Neural cell (in vitro differentiated cells): ENCODE results near the gene SLC25A21. TPM values are rescaled to one million over a fixed set of nuclear protein-coding genes. Genes with fewer than 3 reads are reported as not detected.

Source experiments
- H2AFZ ChIP-seq: fragments of 200-600, 300-800 bp; sonication (generic), shearing (Covaris generic); 2 replicates; pipeline ENCODE4 v1.6.0; 2014; ENCODE audit warnings: low read depth, mild to moderate bottlenecking, antibody characterized with exemption, low read length, moderate library complexity
- H3F3A ChIP-seq: fragments of 200-600 bp; shearing (Covaris generic); 2 replicates; pipeline ENCODE4 v1.6.1; 2016; ENCODE audit warnings: mild to moderate bottlenecking, moderate library complexity, mixed read lengths, antibody characterized with exemption, low read length; ENCODE audit not compliant: insufficient read depth, poor library complexity, severe bottlenecking
- H3K27ac ChIP-seq: fragments of 200-600, 300-800 bp; sonication (generic), shearing (Covaris generic); 2 replicates; pipeline ENCODE4 v1.5.1; 2014; ENCODE audit warnings: mild to moderate bottlenecking, low read length, moderate library complexity
- H3K27me3 ChIP-seq: fragments of 300-800, 200-600 bp; sonication (generic), shearing (Covaris generic); 2 replicates; pipeline ENCODE4 v1.6.0; 2014; ENCODE audit warnings: mild to moderate bottlenecking, low read depth, low read length, moderate library complexity; ENCODE audit not compliant: insufficient read depth
- H3K36me3 ChIP-seq: fragments of 300-800, 200-600 bp; sonication (generic), shearing (Covaris generic); 2 replicates; pipeline ENCODE4 v1.5.1; 2014; ENCODE audit warnings: mild to moderate bottlenecking, antibody characterized with exemption, low read length, moderate library complexity; ENCODE audit not compliant: insufficient read depth
- H3K4me2 ChIP-seq: fragments of 300-800, 200-600 bp; sonication (generic), shearing (Covaris generic); 2 replicates; pipeline ENCODE4 v1.6.0; 2014; ENCODE audit warnings: mild to moderate bottlenecking, low read length
- H3K4me3 ChIP-seq: fragments of 300-800, 200-600 bp; sonication (generic), shearing (Covaris generic); 2 replicates; pipeline ENCODE4 v1.5.1; 2014; ENCODE audit warnings: mild to moderate bottlenecking, low read length, moderate library complexity
- H3K79me2 ChIP-seq: fragments of 200-600 bp; shearing (Covaris generic); replicated peaks from 2 replicates; pipeline ENCODE4 v1.6.0; 2014; ENCODE audit warnings: mild to moderate bottlenecking, low read length, moderate library complexity; ENCODE audit not compliant: insufficient read depth
- H3K9ac ChIP-seq: fragments of 300-800, 200-600 bp; sonication (generic), shearing (Covaris generic); 2 replicates; pipeline ENCODE4 v1.6.1; 2016; ENCODE audit warnings: mild to moderate bottlenecking, low read length, mixed read lengths
- H3K9me2 ChIP-seq: fragments of 200-600 bp; shearing (Covaris generic); 2 replicates; pipeline ENCODE4 v1.6.1; 2016; ENCODE audit warnings: mild to moderate bottlenecking, low read length, mixed read lengths; ENCODE audit not compliant: insufficient read depth
- H3K9me3 ChIP-seq: fragments of 200-600, 300-800 bp; sonication (generic), shearing (Covaris generic); 2 replicates; pipeline ENCODE4 v1.6.1; 2016; ENCODE audit warnings: mild to moderate bottlenecking, mixed run types, low read length, moderate library complexity, mixed read lengths
- H4K20me1 ChIP-seq: fragments of 200-600 bp; shearing (Covaris generic); 2 replicates; pipeline ENCODE4 v1.6.1; 2016; ENCODE audit warnings: mild to moderate bottlenecking, mixed run types; ENCODE audit not compliant: insufficient read depth
- EP300 ChIP-seq: fragments of 450-650 bp; conservative IDR thresholded peaks from 2 replicates; pipeline ENCODE4 v1.6.1; 2014; ENCODE audit warnings: antibody characterized with exemption, mild to moderate bottlenecking, moderate library complexity; ENCODE audit not compliant: poor library complexity, severe bottlenecking
- EZH2 ChIP-seq: fragments of 200-600, 300-800 bp; shearing (Covaris generic), sonication (generic); IDR thresholded peaks from 2 replicates; pipeline ENCODE4 v1.6.1; 2014; ENCODE audit warnings: antibody characterized with exemption, low read length, borderline replicate concordance, mild to moderate bottlenecking; ENCODE audit not compliant: insufficient read depth, poor library complexity, severe bottlenecking
- MXI1 ChIP-seq: fragments of 450-650 bp; conservative IDR thresholded peaks from 2 replicates; pipeline ENCODE4 v1.6.1; 2014; ENCODE audit warnings: antibody characterized with exemption, mild to moderate bottlenecking; ENCODE audit not compliant: poor library complexity, severe bottlenecking
- POLR2AphosphoS5 ChIP-seq: IDR thresholded peaks from 2 replicates; pipeline ENCODE4 v1.6.1; 2012
- RAD21 ChIP-seq: fragments of 450-650 bp; conservative IDR thresholded peaks from 2 replicates; pipeline ENCODE4 v1.6.1; 2014; ENCODE audit warnings: antibody characterized with exemption, mild to moderate bottlenecking, moderate library complexity
- SMC3 ChIP-seq: fragments of 450-650 bp; conservative IDR thresholded peaks from 2 replicates; pipeline ENCODE4 v1.6.1; 2014; ENCODE audit warnings: antibody characterized with exemption, mild to moderate bottlenecking, moderate library complexity; ENCODE audit not compliant: poor library complexity
- TAF1 ChIP-seq: IDR thresholded peaks from 2 replicates; pipeline ENCODE4 v1.6.1; 2012; ENCODE audit warnings: low read depth
- polyA plus RNA-seq: library from polyadenylated mRNA; depleted of rRNA; stranded (reverse); fragments of >200 nt; gene quantifications from 2 replicates; pipeline ENCODE4 v1.2.3, GENCODE V29; 2014
- TF ChIP-seq, protein P1 (sequence below): IDR thresholded peaks from 2 replicates; pipeline ENCODE4 v1.6.1; 2012; ENCODE audit warnings: borderline replicate concordance
- TF ChIP-seq, protein P2 (sequence below): fragments of 450-650 bp; IDR thresholded peaks from 2 replicates; pipeline ENCODE4 v1.5.1; 2014; ENCODE audit warnings: antibody characterized with exemption, mild to moderate bottlenecking, moderate library complexity; ENCODE audit not compliant: poor library complexity, severe bottlenecking

The SLC25A21 gene
- polyA plus RNA-seq, 1 donor from 2014 or later: 0.35 TPM

DNA sequence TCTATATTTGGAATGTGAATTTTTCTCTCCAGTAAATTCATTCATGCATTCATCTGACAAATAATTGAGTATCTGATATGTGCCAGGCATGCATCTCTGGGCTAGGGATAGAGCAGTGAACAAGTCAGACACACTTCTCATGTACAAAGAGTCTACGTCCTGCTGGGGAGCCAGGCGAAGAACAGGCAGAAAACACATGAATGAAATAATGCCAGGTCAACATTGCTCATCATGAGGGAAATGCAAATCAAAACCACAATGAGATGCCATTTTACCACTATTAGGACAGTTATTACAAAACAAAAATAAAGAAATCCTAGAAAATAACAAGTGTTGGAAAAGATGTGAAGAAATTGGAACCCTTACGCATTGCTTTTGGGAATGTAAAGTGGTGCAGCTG is 420.5 kb downstream of the SLC25A21 start:
- Histone ChIP-seq H3K4me3 (no peak overlapping the region), H3K36me3 (no peaks in the 10 kb centered on the region), H3F3A (no peaks in the 10 kb centered on the region), H4K20me1 (no peaks in the 10 kb centered on the region), H3K79me2 (no peaks in the 10 kb centered on the region), H3K27ac (no peak overlapping the region), H3K9me3 (no peaks in the 10 kb centered on the region), H3K9me2 (no peaks in the 10 kb centered on the region), H3K27me3 (no peaks in the 10 kb centered on the region), H3K9ac (no peak overlapping the region), H3K4me2 (no peak overlapping the region), H2AFZ (no peak overlapping the region)
- no peak for TF ChIP-seq EZH2
- no peak for TF ChIP-seq RAD21
- TF ChIP-seq POLR2AphosphoS5: no peak
- no peak for TF ChIP-seq TAF1
- TF ChIP-seq SMC3: no peak
- no peak for TF ChIP-seq MXI1
- TF ChIP-seq, protein P1, sequence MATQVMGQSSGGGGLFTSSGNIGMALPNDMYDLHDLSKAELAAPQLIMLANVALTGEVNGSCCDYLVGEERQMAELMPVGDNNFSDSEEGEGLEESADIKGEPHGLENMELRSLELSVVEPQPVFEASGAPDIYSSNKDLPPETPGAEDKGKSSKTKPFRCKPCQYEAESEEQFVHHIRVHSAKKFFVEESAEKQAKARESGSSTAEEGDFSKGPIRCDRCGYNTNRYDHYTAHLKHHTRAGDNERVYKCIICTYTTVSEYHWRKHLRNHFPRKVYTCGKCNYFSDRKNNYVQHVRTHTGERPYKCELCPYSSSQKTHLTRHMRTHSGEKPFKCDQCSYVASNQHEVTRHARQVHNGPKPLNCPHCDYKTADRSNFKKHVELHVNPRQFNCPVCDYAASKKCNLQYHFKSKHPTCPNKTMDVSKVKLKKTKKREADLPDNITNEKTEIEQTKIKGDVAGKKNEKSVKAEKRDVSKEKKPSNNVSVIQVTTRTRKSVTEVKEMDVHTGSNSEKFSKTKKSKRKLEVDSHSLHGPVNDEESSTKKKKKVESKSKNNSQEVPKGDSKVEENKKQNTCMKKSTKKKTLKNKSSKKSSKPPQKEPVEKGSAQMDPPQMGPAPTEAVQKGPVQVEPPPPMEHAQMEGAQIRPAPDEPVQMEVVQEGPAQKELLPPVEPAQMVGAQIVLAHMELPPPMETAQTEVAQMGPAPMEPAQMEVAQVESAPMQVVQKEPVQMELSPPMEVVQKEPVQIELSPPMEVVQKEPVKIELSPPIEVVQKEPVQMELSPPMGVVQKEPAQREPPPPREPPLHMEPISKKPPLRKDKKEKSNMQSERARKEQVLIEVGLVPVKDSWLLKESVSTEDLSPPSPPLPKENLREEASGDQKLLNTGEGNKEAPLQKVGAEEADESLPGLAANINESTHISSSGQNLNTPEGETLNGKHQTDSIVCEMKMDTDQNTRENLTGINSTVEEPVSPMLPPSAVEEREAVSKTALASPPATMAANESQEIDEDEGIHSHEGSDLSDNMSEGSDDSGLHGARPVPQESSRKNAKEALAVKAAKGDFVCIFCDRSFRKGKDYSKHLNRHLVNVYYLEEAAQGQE: no peak
- TF ChIP-seq, protein P2, sequence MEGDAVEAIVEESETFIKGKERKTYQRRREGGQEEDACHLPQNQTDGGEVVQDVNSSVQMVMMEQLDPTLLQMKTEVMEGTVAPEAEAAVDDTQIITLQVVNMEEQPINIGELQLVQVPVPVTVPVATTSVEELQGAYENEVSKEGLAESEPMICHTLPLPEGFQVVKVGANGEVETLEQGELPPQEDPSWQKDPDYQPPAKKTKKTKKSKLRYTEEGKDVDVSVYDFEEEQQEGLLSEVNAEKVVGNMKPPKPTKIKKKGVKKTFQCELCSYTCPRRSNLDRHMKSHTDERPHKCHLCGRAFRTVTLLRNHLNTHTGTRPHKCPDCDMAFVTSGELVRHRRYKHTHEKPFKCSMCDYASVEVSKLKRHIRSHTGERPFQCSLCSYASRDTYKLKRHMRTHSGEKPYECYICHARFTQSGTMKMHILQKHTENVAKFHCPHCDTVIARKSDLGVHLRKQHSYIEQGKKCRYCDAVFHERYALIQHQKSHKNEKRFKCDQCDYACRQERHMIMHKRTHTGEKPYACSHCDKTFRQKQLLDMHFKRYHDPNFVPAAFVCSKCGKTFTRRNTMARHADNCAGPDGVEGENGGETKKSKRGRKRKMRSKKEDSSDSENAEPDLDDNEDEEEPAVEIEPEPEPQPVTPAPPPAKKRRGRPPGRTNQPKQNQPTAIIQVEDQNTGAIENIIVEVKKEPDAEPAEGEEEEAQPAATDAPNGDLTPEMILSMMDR: no peak
- TF ChIP-seq EP300: no peak

DNA sequence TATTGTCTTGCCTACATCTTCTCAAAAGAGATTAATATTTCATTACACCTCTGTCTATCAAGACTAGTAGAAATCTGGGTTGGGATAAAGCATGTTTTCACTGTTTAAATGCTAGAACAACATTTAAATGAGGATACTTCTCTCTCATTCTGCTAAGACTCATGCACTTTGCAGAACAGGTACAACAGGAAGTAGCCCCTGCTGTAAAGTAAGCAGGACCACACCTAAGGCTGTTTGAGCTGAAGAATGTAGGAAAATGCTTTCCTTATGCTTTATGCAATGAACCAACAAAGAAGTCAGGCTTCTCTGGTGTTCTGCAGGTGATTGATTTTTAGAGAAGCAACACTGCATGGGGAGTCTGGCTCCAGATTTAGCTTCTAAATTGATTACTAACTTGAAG is 421.3 kb downstream of the SLC25A21 start:
- H2AFZ ChIP-seq: no peak overlapping the region
- no peaks in the 10 kb centered on the region for H3K27me3 ChIP-seq
- H3K9me3 ChIP-seq: no peaks in the 10 kb centered on the region
- no peak for TF ChIP-seq RAD21
- TF ChIP-seq, protein P2: no peak
- TF ChIP-seq EP300: no peak
- TF ChIP-seq TAF1: no peak
- no peak overlapping the region for H3K4me3 ChIP-seq
- no peak overlapping the region for H3K4me2 ChIP-seq
- no peaks in the 10 kb centered on the region for H3K9me2 ChIP-seq
- H3F3A ChIP-seq: no peaks in the 10 kb centered on the region
- no peak overlapping the region for H3K27ac ChIP-seq
- H4K20me1 ChIP-seq: no peaks in the 10 kb centered on the region
- no peaks in the 10 kb centered on the region for H3K79me2 ChIP-seq
- H3K9ac ChIP-seq: no peak overlapping the region
- H3K36me3 ChIP-seq: no peaks in the 10 kb centered on the region
